ENCODE data around the gene PPARA. TPM values are rescaled to one million over a fixed set of nuclear protein-coding genes. Genes with fewer than 3 reads are reported as not detected.

Gene PPARA
- total RNA-seq (6.6 and 10.7 TPM in 2 replicates), polyA plus RNA-seq (2.9 and 3.1 TPM in 2 replicates), polyA minus RNA-seq (8.8 and 10.2 TPM in 2 replicates), Bru-seq, nascent RNA (percentile 45 among the genes with signal in this experiment), BruChase-seq, experiment 1, labeled RNA remaining after a 6-hour chase (percentile 49 among the genes with signal in this experiment), BruChase-seq, experiment 2, labeled RNA remaining after a 2-hour chase (percentile 49 among the genes with signal in this experiment)
- 2.5 and 3.6 TPM in 2 replicates for polyA plus RNA-seq (2011; cell fraction: cytosol; rRNA removed)
- 4.3 and 5.5 TPM in 2 replicates for polyA plus RNA-seq (2011; cell fraction: nucleus; rRNA removed)
- polyA plus RNA-seq (2012) = 3.5 and 4.7 TPM in 2 replicates
- 4.8 TPM for polyA minus RNA-seq (2011; cell fraction: cytosol; rRNA and poly(A)+ RNA removed)
- polyA minus RNA-seq (2011; cell fraction: nucleus; rRNA and poly(A)+ RNA removed) = 5.0 and 5.8 TPM in 2 replicates
- long read RNA-seq, partial matches to known transcripts = 1 of 10 reads
- long read RNA-seq, other reads (novel, unspliced or antisense) = 9 of 10 reads

- dilution Hi-C loops (cut with MboI; ENCODE audit: extremely low pct_ligation_motif_present, low sequenced_read_pairs) = no loop called here
- no peaks in the 10 kb centered on the region for H3K9me1 ChIP-seq (replicated peaks; ENCODE audit: control insufficient read depth, extremely low read depth, insufficient read depth, low read length)
- H3K4me1 ChIP-seq (ENCODE audit: control insufficient read depth, extremely low read depth, insufficient read depth, low read length) = peaks cover 11% of the 10 kb centered on the region
- H3K4me3 ChIP-seq (replicated peaks in 1 of 3; ENCODE audit: insufficient read depth in 1 of 3, low read depth in 1 of 3, low read length in 3 of 3) = peak within 1 kb of the TSS; percentile 46 to 92 (median 73)
- no peaks in the 10 kb centered on the region for H3K9me3 ChIP-seq (replicated peaks; ENCODE audit: control insufficient read depth, insufficient read depth, low read length)
- TF ChIP-seq POLR2A (IDR thresholded peaks at IDR 0.05; ENCODE audit: low read depth, low read length) (no peak), EZH2 (IDR thresholded peaks at IDR 0.05; ENCODE audit: borderline replicate concordance, low read depth, low read length, severe bottlenecking) (no peak), MYC (IDR thresholded peaks at IDR 0.05; ENCODE audit: low read depth, low read length) (no peak), POLR2AphosphoS5 (IDR thresholded peaks at IDR 0.05; ENCODE audit: insufficient read depth, low read depth, low read length) (no peak), JUN (IDR thresholded peaks at IDR 0.05; ENCODE audit: borderline replicate concordance, insufficient read depth, insufficient read length, low read depth) (no peak), MAX (IDR thresholded peaks at IDR 0.05; ENCODE audit: insufficient read depth, insufficient read length) (no peak), CTCF (IDR thresholded peaks at IDR 0.05; ENCODE audit: extremely low read depth in 1 of 2, insufficient read depth in 1 of 2, low read depth in 1 of 2, low read length in 2 of 2) (no peak), GATA2 (IDR thresholded peaks at IDR 0.05; ENCODE audit: insufficient read depth, insufficient read length, low read depth, low read length) (no peak), FOS (IDR thresholded peaks at IDR 0.05; ENCODE audit: borderline replicate concordance, insufficient read depth, low read length) (no peak)
- H3K27me3 ChIP-seq (ENCODE audit: control insufficient read depth in 2 of 2, insufficient read depth in 2 of 2, low read length in 2 of 2) = peaks cover 8 to 25% of the 10 kb centered on the region in 2 experiments
- CTCF ChIA-PET = interaction anchor here (3.3 kb wide), 1 partner anchor 28 kb away, joined by 11 read pairs; no protein-coding TSS in a partner anchor
- FAIRE-seq (no peak), DNase-seq (ENCODE audit: low read depth, low spot score) (peak; percentile 40)
- H3K9ac ChIP-seq (replicated peaks; ENCODE audit: extremely low read depth, insufficient read depth, low read length) = peak within 1 kb of the TSS; percentile 13
- H3K36me3 ChIP-seq (ENCODE audit: control insufficient read depth in 2 of 2, extremely low read depth in 1 of 2, insufficient read depth in 2 of 2, low read length in 2 of 2) = no peaks in the 10 kb centered on the region
- H3K79me2 ChIP-seq (ENCODE audit: control insufficient read depth, insufficient read depth, low read length) = no peaks in the 10 kb centered on the region
- BruUV-seq (replicated peaks) = no TSS peak
- intact Hi-C loops (cut with micrococcal nuclease) = no loop called here
- POLR2A ChIA-PET = no interaction called here
- peak within 1 kb of the TSS; percentile 94 for H2AFZ ChIP-seq (ENCODE audit: low read depth, low read length)
- no peaks in the 10 kb centered on the region for H4K20me1 ChIP-seq (replicated peaks; ENCODE audit: control insufficient read depth, extremely low read depth, insufficient read depth, low read length)
- H3K4me2 ChIP-seq (ENCODE audit: insufficient read depth, low read length) = peak within 1 kb of the TSS; percentile 86
- no peak within 1 kb of the TSS for H3K27ac ChIP-seq (ENCODE audit: insufficient read depth, low read depth, low read length)
Measured at GRCh38 chr22:46150034-46150654, at the start of gene PPARA. PPARA (plus strand) TSS chr22:46150526; CDS start chr22:46198384, 47,858 bp downstream.
